H1 (cell line): ENCODE results near the gene C19orf25. TPM values are rescaled to one million over a fixed set of nuclear protein-coding genes. Genes with fewer than 3 reads are reported as not detected.

Source experiments
- CTCF ChIA-PET: fragments of 300-600 bp; sonication (Branson Sonifier 250); formaldehyde crosslinking; loops from one replicate; lab custom pipeline; 2021; ENCODE audit not compliant: partially characterized antibody; lab: Charles Lee
- POLR2A ChIA-PET: fragments of 300-600 bp; sonication (Branson Sonifier 250); formaldehyde crosslinking; loops from one replicate; lab custom pipeline; 2021; ENCODE audit warnings: inconsistent platforms; ENCODE audit not compliant: partially characterized antibody; lab: Charles Lee
- DNase-seq, 2 experiments: peaks; one replicate each; pipeline versions ENCODE4 v3.0.0 to v3.0.0-alpha.2; 2010 to 2022; ENCODE audit warnings: low spot score in 2 of 2, low read depth in 1 of 2, mixed read lengths in 1 of 2
- FAIRE-seq: peaks from 2 replicates; lab custom pipeline; 2011; peaks lifted over from hg19 to GRCh38; lab: Jason Lieb, UNC
- H2AFZ ChIP-seq: 2 replicates; pipeline ENCODE4 v1.8.1; 2012; ENCODE audit warnings: low read length, inconsistent platforms
- H2AK5ac ChIP-seq: 2 replicates; pipeline ENCODE4 v1.6.1; 2013; ENCODE audit warnings: low read depth, low read length
- H2BK120ac ChIP-seq: replicated peaks from 2 replicates; pipeline ENCODE3; 2013; ENCODE audit warnings: low read depth, low read length, inconsistent platforms
- H2BK12ac ChIP-seq: 2 replicates; pipeline ENCODE4 v1.6.1; 2013; ENCODE audit warnings: low read depth, low read length
- H2BK15ac ChIP-seq: 2 replicates; pipeline ENCODE4 v1.6.1; 2013; ENCODE audit warnings: low read length
- H2BK20ac ChIP-seq: 2 replicates; pipeline ENCODE4 v1.6.1; 2013; ENCODE audit warnings: low read length
- H2BK5ac ChIP-seq: 2 replicates; pipeline ENCODE4 v1.6.1; 2013; ENCODE audit warnings: low read depth, low read length
- H3K14ac ChIP-seq: 2 replicates; pipeline ENCODE4 v1.6.1; 2013; ENCODE audit warnings: inconsistent platforms; ENCODE audit not compliant: insufficient read length
- H3K18ac ChIP-seq: 2 replicates; pipeline ENCODE4 v1.6.1; 2013; ENCODE audit warnings: low read length; ENCODE audit errors: extremely low read depth
- H3K23ac ChIP-seq: 2 replicates; pipeline ENCODE4 v1.6.1; 2013; ENCODE audit warnings: inconsistent platforms; ENCODE audit not compliant: insufficient read length
- H3K23me2 ChIP-seq: 2 replicates; pipeline ENCODE4 v1.6.1; 2013; ENCODE audit warnings: low read depth, low read length
- H3K27ac ChIP-seq: 2 replicates; pipeline ENCODE4 v1.6.1; 2011; ENCODE audit warnings: low read depth, low read length, inconsistent platforms
- H3K27me3 ChIP-seq, 4 experiments: replicated peaks in 1 of 4; 1 replicate in 1 of 4; 2 replicates in 3 of 4; pipeline versions ENCODE4 v1.6.1 to v1.8.1; 2011 to 2013; ENCODE audit warnings: low read length in 3 of 4, mild to moderate bottlenecking in 3 of 4, inconsistent platforms in 2 of 4, mixed read lengths in 2 of 4, moderate library complexity in 1 of 4; ENCODE audit not compliant: control insufficient read depth in 3 of 4, insufficient read depth in 3 of 4; ENCODE audit errors: extremely low read depth in 1 of 4
- H3K36me3 ChIP-seq, 4 experiments: 2 replicates each; pipeline versions ENCODE4 v1.6.1 to v1.8.1; 2011 to 2013; ENCODE audit warnings: mild to moderate bottlenecking in 4 of 4, low read length in 3 of 4, moderate library complexity in 2 of 4, control low read depth in 1 of 4, inconsistent platforms in 1 of 4; ENCODE audit not compliant: insufficient read depth in 4 of 4, control insufficient read depth in 2 of 4
- H3K4ac ChIP-seq: replicated peaks from 2 replicates; pipeline ENCODE3; 2013; ENCODE audit warnings: low read length, low read depth, mixed read lengths, inconsistent platforms; ENCODE audit not compliant: insufficient read length
- H3K4me1 ChIP-seq, 4 experiments: replicated peaks in 1 of 4; 1 replicate in 1 of 4; 2 replicates in 3 of 4; pipeline versions ENCODE4 v1.6.1 to v1.8.1; 2011 to 2013; ENCODE audit warnings: low read length in 3 of 4, inconsistent platforms in 2 of 4, mixed read lengths in 1 of 4; ENCODE audit not compliant: insufficient read depth in 4 of 4, control insufficient read depth in 3 of 4
- H3K4me2 ChIP-seq, 2 experiments: 2 replicates each; pipeline versions ENCODE4 v1.6.1 to v1.8.1; 2011 to 2013; ENCODE audit warnings: low read depth in 2 of 2, low read length in 2 of 2, control low read depth in 1 of 2, inconsistent platforms in 1 of 2, mild to moderate bottlenecking in 1 of 2; ENCODE audit not compliant: insufficient read depth in 1 of 2
- H3K4me3 ChIP-seq, 4 experiments: fragments of 200-600, 300-600 bp in 1 of 4; sonication (generic), shearing (Covaris generic), sonication (Bioruptor Twin) in 1 of 4; 2 replicates each; pipeline versions ENCODE4 v1.5.1 to v1.8.1; 2011 to 2016; ENCODE audit warnings: low read length in 4 of 4, low read depth in 3 of 4, control low read depth in 2 of 4, inconsistent platforms in 2 of 4, mild to moderate bottlenecking in 2 of 4, mixed read lengths in 1 of 4, moderate library complexity in 1 of 4; ENCODE audit not compliant: insufficient read depth in 2 of 4; ENCODE audit errors: extremely low read depth in 1 of 4
- H3K56ac ChIP-seq: replicated peaks from 2 replicates; pipeline ENCODE3; 2013; ENCODE audit warnings: low read depth, mild to moderate bottlenecking, mixed read lengths, low read length, inconsistent platforms; ENCODE audit not compliant: insufficient read length
- H3K79me1 ChIP-seq: 2 replicates; pipeline ENCODE4 v1.6.1; 2013; ENCODE audit warnings: low read depth, low read length, control low read depth
- H3K79me2 ChIP-seq, 2 experiments: 2 replicates each; pipeline versions ENCODE4 v1.6.1 to v1.8.1; 2012 to 2013; ENCODE audit warnings: low read length in 2 of 2, mild to moderate bottlenecking in 2 of 2, inconsistent platforms in 1 of 2; ENCODE audit not compliant: insufficient read depth in 2 of 2, control insufficient read depth in 1 of 2
- H3K9ac ChIP-seq, 4 experiments: replicated peaks in 1 of 4; 1 replicate in 1 of 4; 2 replicates in 3 of 4; pipeline versions ENCODE4 v1.6.1 to v1.8.1; 2011 to 2013; ENCODE audit warnings: low read depth in 3 of 4, low read length in 3 of 4, control low read depth in 2 of 4, mild to moderate bottlenecking in 2 of 4, moderate library complexity in 2 of 4, inconsistent platforms in 1 of 4; ENCODE audit errors: extremely low read depth in 1 of 4
- H3K9me3 ChIP-seq, 2 experiments: 2 replicates each; pipeline versions ENCODE4 v1.6.1 to v1.8.1; 2012 to 2013; ENCODE audit warnings: mild to moderate bottlenecking in 2 of 2, moderate library complexity in 2 of 2, control low read depth in 1 of 2, inconsistent platforms in 1 of 2, low read depth in 1 of 2, low read length in 1 of 2, mixed read lengths in 1 of 2; ENCODE audit not compliant: insufficient read depth in 2 of 2
- H4K20me1 ChIP-seq, 2 experiments: replicated peaks in 1 of 2; 2 replicates each; pipeline versions ENCODE3 to v1.8.1; 2011 to 2013; ENCODE audit warnings: inconsistent platforms in 2 of 2, low read length in 2 of 2, mild to moderate bottlenecking in 1 of 2; ENCODE audit not compliant: insufficient read depth in 2 of 2, control insufficient read depth in 1 of 2
- H4K5ac ChIP-seq: 2 replicates; pipeline ENCODE4 v1.6.1; 2013; ENCODE audit warnings: low read length, low read depth, mixed read lengths, inconsistent platforms; ENCODE audit not compliant: insufficient read length
- H4K8ac ChIP-seq: 2 replicates; pipeline ENCODE4 v1.8.0; 2013; ENCODE audit warnings: mild to moderate bottlenecking, moderate library complexity, low read length, inconsistent platforms; ENCODE audit not compliant: insufficient read depth; ENCODE audit errors: extremely low read depth
- H4K91ac ChIP-seq: replicated peaks from 2 replicates; pipeline ENCODE3; 2013; ENCODE audit warnings: low read length, mixed read lengths, inconsistent platforms; ENCODE audit not compliant: insufficient read length
- CHD1 ChIP-seq: IDR thresholded peaks from 2 replicates; pipeline ENCODE4 v1.6.1; 2012; ENCODE audit warnings: low read depth, low read length, improper control_type of control experiment
- EP300 ChIP-seq, 2 experiments: IDR thresholded peaks; 1 replicate in 1 of 2; 2 replicates in 1 of 2; pipeline ENCODE4 v1.6.1; 2011 to 2012; ENCODE audit warnings: low read depth in 2 of 2, low read length in 2 of 2, mild to moderate bottlenecking in 2 of 2, borderline replicate concordance in 1 of 2, inconsistent platforms in 1 of 2, moderate library complexity in 1 of 2
- GABPA ChIP-seq: IDR thresholded peaks from 2 replicates; pipeline ENCODE4 v1.6.1; 2011; ENCODE audit warnings: mild to moderate bottlenecking, low read length, moderate library complexity, borderline replicate concordance; ENCODE audit not compliant: insufficient read depth
- HDAC6 ChIP-seq: IDR thresholded peaks from one replicate; pipeline ENCODE4 v1.7.1; 2012; ENCODE audit warnings: low read depth, mild to moderate bottlenecking, inconsistent platforms, low read length, moderate library complexity
- JUND ChIP-seq: IDR thresholded peaks from 2 replicates; pipeline ENCODE4 v1.6.1; 2011; ENCODE audit warnings: mild to moderate bottlenecking, improper control_type of control experiment, low read length
- RAD21 ChIP-seq, 2 experiments: IDR thresholded peaks in 1 of 2; conservative IDR thresholded peaks in 1 of 2; 2 replicates each; pipeline ENCODE4 v1.6.1; 2011; ENCODE audit warnings: low read depth in 2 of 2, low read length in 2 of 2, improper control_type of control experiment in 1 of 2, inconsistent platforms in 1 of 2, mild to moderate bottlenecking in 1 of 2, moderate library complexity in 1 of 2
- SIN3A ChIP-seq, 2 experiments: IDR thresholded peaks in 1 of 2; conservative IDR thresholded peaks in 1 of 2; 2 replicates each; pipeline ENCODE4 v1.6.1; 2011 to 2012; ENCODE audit warnings: low read length in 2 of 2, improper control_type of control experiment in 1 of 2, low read depth in 1 of 2, mild to moderate bottlenecking in 1 of 2
- SP4 ChIP-seq: IDR thresholded peaks from 2 replicates; pipeline ENCODE4 v1.6.1; 2012; ENCODE audit warnings: low read length, inconsistent platforms
- SUZ12 ChIP-seq: fragments of 200-600 bp; sonication (generic); IDR thresholded peaks from 2 replicates; pipeline ENCODE4 v1.6.1; 2012; ENCODE audit warnings: mild to moderate bottlenecking, inconsistent platforms, low read length, moderate library complexity, mixed read lengths
- WGBS, 2 experiments: shearing (Covaris generic) in 1 of 2; methylation state at CpG; one replicate each; pipeline versions ENCODE4 v1.1.6 to v1.1.7; 2013 to 2015; ENCODE audit warnings: low lambda C conversion rate in 2 of 2, mixed read lengths in 2 of 2, inconsistent platforms in 1 of 2, low coverage in 1 of 2, missing lambda C conversion rate in 1 of 2; ENCODE audit not compliant: insufficient replicate concordance in 2 of 2, insufficient coverage in 1 of 2, insufficient read length in 1 of 2; ENCODE audit errors: extremely low coverage in 1 of 2, missing lambda C conversion rate in 1 of 2; 5-methylcytosine and 5-hydroxymethylcytosine counted together
- polyA plus RNA-seq, 7 experiments: library from polyadenylated mRNA; depleted of rRNA in 3 of 7; stranded (reverse) in 5 of 7; unstranded in 2 of 7; fragments of >200 nt in 5 of 7; fragments of 200-250 nt in 2 of 7; gene quantifications; 1 replicate in 5 of 7; 2 replicates in 1 of 7; 4 replicates in 1 of 7; pipeline versions ENCODE4 v1.2.1 to v1.2.3, GENCODE V29; 2011 to 2013; ENCODE audit warnings: missing spikeins in 2 of 7, mixed read lengths in 2 of 7
- total RNA-seq: library from RNA; stranded (reverse); fragmentation: NEBNext Ultra II Directional; extraction: Animal tissue kit (Norgen Biotek cat#: 25700); gene quantifications from 2 replicates; pipeline ENCODE4 v1.2.1, GENCODE V29; 2021

The C19orf25 gene
- total and polyA plus RNA-seq, 2 of the 8 experiments (the other 6 are each of a cell fraction or from before 2014, with no cell fraction given): 41.3 to 67.4 TPM

GRCh38 chr19:1471010-1471514 lies 8.0 kb downstream of the C19orf25 start:
- Histone ChIP-seq H2BK12ac (no peak overlapping the region), H3K79me1 (no peaks in the 10 kb centered on the region), H4K5ac (no peak overlapping the region), H3K23me2 (peaks cover 10% of the 10 kb centered on the region; the same call in 1 of the 2 replicates), H3K56ac (no peak overlapping the region), H2BK15ac (no peak overlapping the region), H3K27ac (no peak overlapping the region), H3K4ac (no peak overlapping the region), H3K9me3 (peaks cover 0 to 3% of the 10 kb centered on the region in 2 experiments; a peak in 1 of 4 replicates), H3K79me2 (no peaks in the 10 kb centered on the region), H2BK20ac (no peak overlapping the region), H3K27me3 (peaks cover 53 to 73% (median 70%) of the 10 kb centered on the region in 4 experiments), H3K4me2 (peak overlapping the region; percentile 86 to 91), H3K14ac (no peak overlapping the region), H2AFZ (no peak overlapping the region), H3K18ac (no peak overlapping the region; the same call in 1 of the 2 replicates), H4K91ac (no peak overlapping the region), H3K9ac (no peak overlapping the region), H3K23ac (no peak overlapping the region), H2BK120ac (no peak overlapping the region), H2BK5ac (no peak overlapping the region), H3K4me3 (peak overlapping the region; percentile 29 to 56 (median 36)), H2AK5ac (no peak overlapping the region), H4K8ac (no peak overlapping the region; the same call in 1 of the 2 replicates), H3K36me3 (peaks cover 0 to 38% (median 0%) of the 10 kb centered on the region in 4 experiments; a peak in 2 of 8 replicates), H3K4me1 (peaks cover 0 to 41% (median 21%) of the 10 kb centered on the region in 4 experiments; a peak in 5 of 7 replicates), H4K20me1 (peaks cover 24 to 55% of the 10 kb centered on the region in 2 experiments)
- 19% methylated on average over 28 of the region's 28 CpGs; no CpG with 5 or more reads in 1 of the 2 experiments for WGBS, 2 experiments
- 0 out of 2 replicates have a peak, but pooled peaks have one; percentile 25 for TF ChIP-seq SUZ12
- TF ChIP-seq GABPA: 0 out of 2 replicates have a peak, but pooled peaks have one; percentile 77
- TF ChIP-seq SP4: no peak
- TF ChIP-seq CHD1: peak; percentile 68
- TF ChIP-seq JUND: 0 out of 2 replicates have a peak, but pooled peaks have one; percentile 33
- no peak for TF ChIP-seq RAD21 (IDR thresholded peaks at IDR 0.05 in 1 of 2, conservative IDR thresholded peaks at IDR 0.05 in 1 of 2; ENCODE audit: low read depth in 2 of 2, low read length in 2 of 2)
- TF ChIP-seq HDAC6: no peak
- peak in 1 of 2 experiments; percentile 58; a peak in 1 of 4 replicates for TF ChIP-seq SIN3A (conservative IDR thresholded peaks at IDR 0.05 in 1 of 2, IDR thresholded peaks at IDR 0.05 in 1 of 2; ENCODE audit: low read depth in 1 of 2, low read length in 2 of 2)
- peak in 1 of 2 experiments; percentile 83; a peak in 1 of 3 replicates for TF ChIP-seq EP300 (IDR thresholded peaks at IDR 0.05; ENCODE audit: borderline replicate concordance in 1 of 2, low read depth in 2 of 2, low read length in 2 of 2)
- POLR2A ChIA-PET: interaction anchor here (0.6 to 2.5 kb wide), 14 partner anchors 13 to 375 kb away, joined by 3 to 11 read pairs (median 4); partner anchors contain the start of genes ADAMTSL5 and CIRBP
- FAIRE-seq: no peak
- CTCF ChIA-PET: interaction anchor here (0.7 to 1.9 kb wide), 9 partner anchors 8 to 187 kb away, joined by 3 to 10 read pairs (median 4); no protein-coding TSS in a partner anchor
- peak in 1 of 2 experiments; percentile 82 for DNase-seq
